Stimulated activated CD8-positive, alpha-beta memory T cell treated with anti-CD3 and anti-CD28 coated beads, Interleukin-4, amount 100 ng/mL, for 1 hour (primary cell): ENCODE measurements around the gene NAP1L4.

Experiments
- DNase-seq, 2 donors: peaks; one replicate each; pipeline ENCODE4 v3.0.0-alpha.2; 2020; ENCODE audit warnings: low read depth in 2 of 2, low spot score in 1 of 2

Gene NAP1L4

GRCh38 chr11:3011891-3012885, 20.1 kb upstream of the NAP1L4 start:
- no peak for DNase-seq

GRCh38 chr11:3010521-3011275, 18.6 kb upstream of the NAP1L4 start:
- no peak for DNase-seq

- DNase-seq, result no peak
Observed at GRCh38 chr11:3010004-3010403, 17.9 kb upstream of the NAP1L4 start.

GRCh38 chr11:3009481-3009880, 17.4 kb upstream of the NAP1L4 start:
- no peak for DNase-seq

- no peak for DNase-seq
Observed at GRCh38 chr11:3008746-3009336, 16.7 kb upstream of the NAP1L4 start.

- DNase-seq, result no peak
Observed at GRCh38 chr11:3007404-3008010, 15.4 kb upstream of the NAP1L4 start.

- peak in 1 of 2 donors; percentile 39 for DNase-seq
Observed at GRCh38 chr11:3006505-3007260, 14.6 kb upstream of the NAP1L4 start.

- DNase-seq, result no peak
Observed at GRCh38 chr11:3004481-3004880, 12.4 kb upstream of the NAP1L4 start.

GRCh38 chr11:3003396-3004231, 11.5 kb upstream of the NAP1L4 start:
- no peak for DNase-seq

- no peak for DNase-seq
Observed at GRCh38 chr11:3002871-3003270, 10.7 kb upstream of the NAP1L4 start.

GRCh38 chr11:3002351-3002861, 10.3 kb upstream of the NAP1L4 start:
- DNase-seq, result no peak

- no peak for DNase-seq
Observed at GRCh38 chr11:3001496-3001895, 9.4 kb upstream of the NAP1L4 start.

- no peak for DNase-seq
Observed at GRCh38 chr11:3000032-3000961, 8.2 kb upstream of the NAP1L4 start.

GRCh38 chr11:2999464-2999998, 7.4 kb upstream of the NAP1L4 start:
- no peak for DNase-seq

GRCh38 chr11:2998073-2998850, 6.1 kb upstream of the NAP1L4 start:
- DNase-seq, result no peak

GRCh38 chr11:2997406-2997805, 5.3 kb upstream of the NAP1L4 start:
- DNase-seq, result no peak

GRCh38 chr11:2996976-2997375, 4.8 kb upstream of the NAP1L4 start:
- DNase-seq, result no peak
